AML-193 (cell line): ENCODE data around the gene SPATA33.
A peak's percentile ranks its signal among the peaks of the same experiment; 100 is the strongest.
"Not testable (repeated sequence)": the region's sequence is repeated elsewhere in the genome, so short reads cannot be mapped to it uniquely, and the experiment has no call there.

ENCODE experiments used
- DNase-seq, 2 experiments: peaks; one replicate each; lab custom pipeline; 2025; lab: John Stamatoyannopoulos, UW

Gene SPATA33

DNA sequence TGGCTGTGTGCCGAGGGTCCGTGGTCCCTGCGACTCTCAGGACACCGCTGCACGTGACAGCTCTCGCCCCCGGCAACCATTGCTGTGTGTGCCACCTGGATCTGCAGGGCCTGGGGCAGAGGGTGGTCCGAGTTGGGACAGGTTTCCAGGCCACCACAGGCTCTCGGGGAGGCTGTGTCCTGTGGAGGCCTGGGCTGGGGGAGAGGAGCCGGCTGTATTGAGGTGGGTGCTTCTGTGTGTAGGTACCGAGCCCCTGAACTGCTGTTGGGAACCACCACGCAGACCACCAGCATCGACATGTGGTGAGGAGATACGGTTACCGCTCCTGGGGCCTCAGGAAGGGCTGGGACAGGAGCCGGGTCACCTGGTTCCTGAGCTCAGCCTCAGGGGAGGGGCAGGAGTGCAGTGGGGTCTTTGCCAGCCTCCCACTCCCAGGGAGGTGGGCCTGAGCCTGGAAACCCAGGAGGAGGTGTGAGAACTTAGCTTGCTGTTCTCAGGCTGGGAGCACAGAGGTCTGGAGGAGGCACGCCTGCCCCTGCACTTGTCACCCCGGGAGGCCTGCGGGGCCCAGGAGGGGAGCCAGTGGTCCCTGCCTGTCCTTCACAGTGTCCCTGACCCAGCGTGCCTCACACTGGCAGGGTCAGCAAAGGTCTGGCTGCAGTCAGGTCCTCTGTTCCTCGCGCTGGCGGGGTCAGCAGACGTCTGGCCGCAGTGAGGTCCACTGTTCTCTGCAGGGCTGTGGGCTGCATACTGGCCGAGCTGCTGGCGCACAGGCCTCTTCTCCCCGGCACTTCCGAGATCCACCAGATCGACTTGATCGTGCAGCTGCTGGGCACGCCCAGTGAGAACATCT, 36.5 kb downstream of the SPATA33 start:
- DNase-seq: no peak

DNA sequence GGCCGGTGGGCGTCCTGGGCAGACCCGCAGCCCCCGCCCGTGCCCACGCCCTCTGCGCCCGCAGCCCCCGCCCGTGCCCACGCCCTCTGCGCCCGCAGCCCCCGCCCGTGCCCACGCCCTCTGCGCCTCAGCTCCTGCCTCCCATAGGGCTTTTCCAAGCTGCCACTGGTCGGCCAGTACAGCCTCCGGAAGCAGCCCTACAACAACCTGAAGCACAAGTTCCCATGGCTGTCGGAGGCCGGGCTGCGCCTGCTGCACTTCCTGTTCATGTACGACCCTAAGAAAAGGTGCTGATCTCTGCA, 37.1 kb downstream of the SPATA33 start:
- DNase-seq: not testable (repeated sequence)

- no peak for DNase-seq
Observed at GRCh38 chr16:89695086-89695874, 37.6 kb downstream of the SPATA33 start.

- no peak for DNase-seq
Observed at GRCh38 chr16:89695875-89696669, 38.4 kb downstream of the SPATA33 start.

- no peak for DNase-seq
Observed at GRCh38 chr16:89696670-89697128, 39.1 kb downstream of the SPATA33 start.

- DNase-seq: no peak
Observed at GRCh38 chr16:89697161-89697615, 39.6 kb downstream of the SPATA33 start.

DNA sequence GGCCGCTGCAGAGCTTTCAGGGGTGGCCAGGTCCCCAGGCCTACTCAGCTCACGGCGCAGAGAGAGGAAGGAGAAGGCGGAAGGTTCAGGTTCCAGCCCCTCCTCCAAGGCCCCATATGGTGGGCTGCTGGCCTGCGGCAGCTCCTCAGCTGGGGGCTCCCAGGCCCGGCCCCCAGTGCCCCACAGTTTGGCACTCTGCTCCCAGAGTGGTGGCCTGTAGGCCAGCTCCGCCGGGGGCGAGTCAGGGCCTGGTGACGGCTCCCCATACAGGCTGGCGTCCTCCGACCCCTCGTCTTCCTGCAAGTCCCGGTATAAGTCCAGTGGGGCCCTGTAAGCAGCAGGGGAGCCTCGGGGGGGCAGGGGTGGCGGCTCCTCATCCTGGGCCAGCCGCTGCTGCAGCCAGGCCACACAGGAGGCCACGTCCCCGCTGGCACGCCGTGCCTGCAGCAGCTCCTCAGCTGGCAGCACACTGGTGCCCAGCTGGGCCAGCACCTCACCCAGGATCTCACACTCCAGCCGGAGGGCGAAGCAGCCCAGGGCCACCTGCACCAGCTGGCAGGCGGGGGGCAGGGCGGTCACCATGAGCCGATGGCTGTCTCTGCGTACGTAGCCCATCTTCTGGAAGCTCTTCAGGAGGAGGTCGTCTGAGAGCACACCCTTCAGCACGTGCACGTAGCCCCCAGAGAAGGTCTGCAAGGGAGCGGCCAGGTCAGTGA, 40.1 kb downstream of the SPATA33 start:
- no peak for DNase-seq

DNA sequence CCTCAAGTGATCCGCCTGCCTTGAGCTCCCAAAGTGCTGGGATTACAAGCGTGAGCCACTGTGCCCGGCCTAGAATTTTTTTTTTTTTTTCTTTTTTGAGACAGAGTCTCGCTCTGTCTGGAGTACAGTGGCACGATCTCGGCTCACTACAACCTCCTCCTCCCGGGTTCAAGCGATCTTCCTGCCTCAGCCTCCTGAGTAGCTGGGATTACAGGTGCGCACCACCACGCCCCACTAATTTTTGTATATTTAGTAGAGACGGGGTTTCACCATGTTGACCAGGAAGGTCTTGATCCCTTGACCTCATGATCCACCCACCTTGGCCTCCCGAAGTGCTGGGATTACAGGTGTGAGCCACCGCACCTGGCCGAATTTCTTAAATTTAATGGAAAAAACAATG, 41.1 kb downstream of the SPATA33 start:
- DNase-seq: not testable (repeated sequence)

DNA sequence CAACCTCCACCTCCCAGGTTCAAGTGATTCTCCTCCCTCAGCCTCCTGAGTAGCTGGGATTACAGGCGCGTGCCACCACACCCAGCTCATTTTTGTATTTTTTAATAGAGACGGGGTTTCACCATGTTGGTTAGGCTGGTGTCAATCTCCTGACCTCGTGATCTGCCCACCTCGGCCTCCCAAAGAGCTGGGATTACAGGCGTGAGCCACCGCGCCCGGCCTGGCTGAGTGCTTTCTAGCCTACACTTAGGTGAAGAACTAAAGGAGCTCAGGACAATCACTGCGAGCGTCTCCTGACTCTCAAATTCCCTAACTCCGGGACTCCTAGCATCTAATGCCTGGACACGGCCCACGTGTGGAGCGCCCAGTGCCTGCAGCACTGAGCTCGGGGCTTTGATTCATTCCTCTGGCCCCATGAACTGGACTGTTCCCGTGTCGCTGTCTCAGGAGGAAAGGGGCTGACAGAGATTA, 42.0 kb downstream of the SPATA33 start:
- not testable (repeated sequence) for DNase-seq

- DNase-seq: peak; percentile 92 to 94
Observed at GRCh38 chr16:89700100-89700648, 42.5 kb downstream of the SPATA33 start.

DNA sequence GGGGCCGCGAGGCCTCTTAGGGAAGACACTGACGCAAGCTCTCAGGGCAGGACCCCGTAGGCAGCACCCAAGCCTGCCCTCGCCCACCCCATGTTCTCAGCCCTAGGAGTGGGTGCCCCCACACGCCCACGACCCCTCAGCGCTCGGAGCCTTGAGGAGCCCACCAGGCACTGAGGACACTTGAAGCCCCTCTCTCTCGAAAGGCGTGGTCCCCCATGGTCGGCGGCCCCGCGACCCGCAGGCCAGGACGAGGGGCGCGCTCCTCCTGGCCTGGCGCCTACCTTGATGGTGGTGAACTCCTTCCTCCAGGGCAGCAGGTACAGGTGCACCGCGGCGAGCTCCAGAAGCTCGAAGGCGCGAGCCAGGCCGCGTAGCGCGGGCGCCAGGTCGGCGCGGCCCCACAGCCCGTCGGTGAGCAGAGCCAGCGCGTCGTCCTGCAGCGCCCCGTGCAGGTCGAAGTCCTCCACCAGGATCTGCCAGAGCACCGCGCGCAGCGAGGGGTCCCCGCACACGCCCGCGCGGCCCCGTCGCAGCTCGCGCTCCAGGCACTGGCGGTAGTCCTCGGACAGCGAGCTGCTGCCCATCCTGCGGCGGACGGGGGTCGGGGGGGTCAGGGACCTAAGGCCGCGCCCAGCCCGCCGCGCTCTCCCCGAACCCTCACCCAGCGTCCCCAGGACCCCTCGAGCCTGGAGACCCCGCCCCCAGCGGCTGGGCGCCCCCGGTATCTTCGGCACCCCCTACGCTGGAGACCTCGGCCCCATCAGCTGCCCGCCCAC, 43.2 kb downstream of the SPATA33 start:
- peak in 1 of 2 experiments; percentile 16 for DNase-seq

- peak; percentile 81 to 89 for DNase-seq
Observed at GRCh38 chr16:89701425-89702406, 44.1 kb downstream of the SPATA33 start, which contains the start of gene SPATA2L. Gene SPATA2L, minus strand, starts transcription at chr16:89701705. Its CDS starts 473 bp downstream, at chr16:89701232.

DNA sequence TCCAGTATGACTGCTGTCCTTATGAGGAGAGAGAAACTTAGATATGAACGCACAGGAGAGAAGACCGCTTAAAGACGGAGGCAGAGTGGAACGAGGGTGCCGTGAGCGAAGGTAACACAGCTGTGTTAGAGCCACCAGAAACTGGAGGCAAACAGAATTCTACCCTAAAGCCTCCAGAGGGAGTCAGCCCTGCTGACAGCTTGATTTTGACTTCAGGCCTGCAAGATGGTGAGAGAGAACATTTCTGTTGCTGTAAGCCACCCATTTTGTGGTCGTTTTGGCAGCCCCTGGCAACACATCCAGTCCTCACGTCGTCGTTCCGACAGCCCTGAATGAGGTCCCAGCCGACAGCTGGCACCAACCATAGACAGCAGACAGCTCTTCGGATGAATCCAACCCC, 46.6 kb downstream of the SPATA33 start:
- DNase-seq: no peak

- no peak for DNase-seq
Observed at GRCh38 chr16:89705006-89705405, 47.4 kb downstream of the SPATA33 start.

DNA sequence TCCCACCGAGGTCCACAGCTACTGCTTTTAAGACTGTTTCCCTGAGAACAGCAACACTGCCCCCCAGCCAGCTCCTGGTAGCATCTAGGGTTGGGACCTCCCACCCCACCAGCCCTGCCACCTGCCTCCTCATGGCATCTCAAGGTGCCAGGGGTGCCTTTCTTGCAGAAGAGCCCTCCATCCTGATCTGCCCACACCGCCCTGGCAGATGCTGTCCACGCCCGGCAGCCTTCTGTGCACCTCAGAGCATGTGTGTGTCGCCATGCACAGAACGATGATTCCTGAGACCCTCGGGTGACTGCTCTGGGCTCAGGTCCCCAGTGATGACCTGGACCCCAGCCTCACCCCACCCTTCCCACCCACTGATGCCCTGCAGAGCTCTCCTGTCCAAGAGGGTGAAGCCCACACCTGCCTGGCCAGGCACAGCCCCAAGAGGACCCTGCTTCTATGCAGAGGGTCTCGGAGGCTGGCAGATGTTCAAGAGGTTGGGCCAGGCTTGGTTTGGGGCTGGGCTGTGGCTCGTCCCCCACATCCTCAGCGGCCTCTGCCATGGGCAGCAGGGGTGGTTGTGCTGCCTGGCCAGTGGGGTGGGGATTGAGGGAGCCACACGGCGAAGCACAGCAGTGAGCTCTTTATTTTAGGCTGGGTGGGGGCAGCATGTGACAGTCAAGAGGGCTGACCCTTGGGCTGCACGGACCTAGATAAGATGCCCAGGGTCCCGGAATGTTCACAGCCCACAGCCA, 49.1 kb downstream of the SPATA33 start:
- DNase-seq: no peak

GRCh38 chr16:89707695-89708094, 50.1 kb downstream of the SPATA33 start:
- DNase-seq: no peak

GRCh38 chr16:89708481-89708931, 50.9 kb downstream of the SPATA33 start:
- DNase-seq: no peak

DNA sequence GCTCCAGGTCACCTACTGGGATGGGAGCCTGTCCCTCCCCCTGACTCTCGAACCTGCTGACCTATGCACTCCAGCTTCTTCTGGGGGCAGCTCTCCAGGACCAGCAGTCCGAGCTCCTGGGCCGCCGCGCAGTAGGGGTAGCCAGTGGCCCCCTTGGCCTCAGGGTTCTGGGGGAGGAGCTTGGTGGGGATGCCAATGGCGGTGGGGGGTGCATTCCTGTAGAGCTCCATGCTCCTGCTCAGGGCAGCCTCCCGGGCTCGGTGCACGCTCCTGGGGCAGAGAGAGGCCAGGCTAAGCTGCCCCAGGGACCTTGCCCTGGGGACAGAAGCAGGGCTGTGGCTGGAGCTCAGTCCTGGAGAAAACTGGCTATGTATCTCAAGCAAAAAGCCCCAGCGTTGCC, 51.5 kb downstream of the SPATA33 start:
- no peak for DNase-seq
